Ascending aorta (tissue), 2 donors: Measurements from ENCODE around the gene LRP2. TPM values are rescaled to one million over a fixed set of nuclear protein-coding genes. Genes with fewer than 3 reads are reported as not detected.

Experiments used
- DNase-seq, 2 donors: peaks; one replicate each; pipeline ENCODE4 v3.0.0-alpha.2; 2019; ENCODE audit warnings: low spot score in 2 of 2
- H3K27ac ChIP-seq, 2 donors: fragments of 200-600 bp; sonication (generic); one replicate each; pipeline ENCODE4 v1.5.1; 2016 to 2017; ENCODE audit warnings: mild to moderate bottlenecking in 1 of 2
- H3K27me3 ChIP-seq: fragments of 200-600 bp; sonication (generic); one replicate; pipeline ENCODE4 v1.5.1; 2017
- H3K36me3 ChIP-seq, 2 donors: fragments of 200-600 bp; sonication (generic); one replicate each; pipeline ENCODE4 v1.5.1; 2016
- H3K4me1 ChIP-seq, 2 donors: fragments of 200-600 bp; sonication (generic); one replicate each; pipeline ENCODE4 v1.5.1; 2016 to 2017; ENCODE audit warnings: mild to moderate bottlenecking in 1 of 2
- H3K4me3 ChIP-seq, 2 donors: fragments of 200-600 bp; sonication (generic); one replicate each; pipeline ENCODE4 v1.5.1; 2016 to 2017; ENCODE audit warnings: mild to moderate bottlenecking in 1 of 2
- H3K9me3 ChIP-seq, 2 donors: fragments of 200-600 bp; sonication (generic); one replicate each; pipeline ENCODE4 v1.5.1; 2016
- intact Hi-C: fragments of 100-400 bp; cut with DNase I; formaldehyde crosslinking; loops from one replicate; pipeline ENCODE4 v1.15.1; 2023
- total RNA-seq: library from RNA; depleted of rRNA; stranded (reverse); fragments of >200 nt; gene quantifications from one replicate; pipeline ENCODE4 v1.1.0, GENCODE V29; 2016
- TF ChIP-seq, protein P1 (sequence below), 3 experiments: fragments of 200-600 bp in 2 of 3; fragments of 450-650 bp in 1 of 3; sonication (generic) in 2 of 3; IDR thresholded peaks; one replicate each; pipeline ENCODE4 v1.5.1; 2016 to 2019; ENCODE audit warnings: antibody characterized with exemption in 3 of 3, mild to moderate bottlenecking in 1 of 3, moderate library complexity in 1 of 3

Gene LRP2
- total RNA-seq, 1 donor from 2014 or later: not detected

DNA sequence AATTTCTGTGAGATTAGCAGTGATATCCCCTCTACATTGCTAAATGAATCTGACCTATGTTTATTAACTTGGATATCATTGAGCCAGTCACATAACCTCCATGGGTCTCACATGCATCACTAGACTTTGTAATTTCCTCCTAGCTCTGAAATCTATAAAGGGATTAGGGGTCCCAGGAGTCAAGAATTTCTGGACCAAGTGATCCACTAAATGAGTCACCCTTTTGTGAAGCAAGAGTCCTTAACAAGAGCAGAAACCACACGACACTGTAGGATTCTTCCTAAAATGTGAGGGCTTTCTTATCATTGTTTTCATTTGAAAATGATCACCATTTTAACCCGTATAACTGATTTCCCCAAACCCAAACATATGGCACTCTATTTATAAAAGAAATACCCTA is 202.6 kb downstream of the LRP2 start:
- no peak overlapping the region for H3K4me3 ChIP-seq
- intact Hi-C loops: no loop called here
- H3K4me1 ChIP-seq: no peaks in the 10 kb centered on the region
- no peak for DNase-seq
- no peak overlapping the region for H3K27ac ChIP-seq
- H3K27me3 ChIP-seq: no peaks in the 10 kb centered on the region
- no peaks in the 10 kb centered on the region for H3K36me3 ChIP-seq
- TF ChIP-seq, protein P1, sequence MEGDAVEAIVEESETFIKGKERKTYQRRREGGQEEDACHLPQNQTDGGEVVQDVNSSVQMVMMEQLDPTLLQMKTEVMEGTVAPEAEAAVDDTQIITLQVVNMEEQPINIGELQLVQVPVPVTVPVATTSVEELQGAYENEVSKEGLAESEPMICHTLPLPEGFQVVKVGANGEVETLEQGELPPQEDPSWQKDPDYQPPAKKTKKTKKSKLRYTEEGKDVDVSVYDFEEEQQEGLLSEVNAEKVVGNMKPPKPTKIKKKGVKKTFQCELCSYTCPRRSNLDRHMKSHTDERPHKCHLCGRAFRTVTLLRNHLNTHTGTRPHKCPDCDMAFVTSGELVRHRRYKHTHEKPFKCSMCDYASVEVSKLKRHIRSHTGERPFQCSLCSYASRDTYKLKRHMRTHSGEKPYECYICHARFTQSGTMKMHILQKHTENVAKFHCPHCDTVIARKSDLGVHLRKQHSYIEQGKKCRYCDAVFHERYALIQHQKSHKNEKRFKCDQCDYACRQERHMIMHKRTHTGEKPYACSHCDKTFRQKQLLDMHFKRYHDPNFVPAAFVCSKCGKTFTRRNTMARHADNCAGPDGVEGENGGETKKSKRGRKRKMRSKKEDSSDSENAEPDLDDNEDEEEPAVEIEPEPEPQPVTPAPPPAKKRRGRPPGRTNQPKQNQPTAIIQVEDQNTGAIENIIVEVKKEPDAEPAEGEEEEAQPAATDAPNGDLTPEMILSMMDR (IDR thresholded peaks at IDR 0.05): no peak
- H3K9me3 ChIP-seq: no peaks in the 10 kb centered on the region

GRCh38 chr2:169158874-169159273 is 203.5 kb downstream of the LRP2 start:
- Histone ChIP-seq H3K27me3 (no peaks in the 10 kb centered on the region), H3K36me3 (no peaks in the 10 kb centered on the region), H3K27ac (no peak overlapping the region), H3K4me1 (no peaks in the 10 kb centered on the region), H3K9me3 (no peaks in the 10 kb centered on the region), H3K4me3 (no peak overlapping the region)
- DNase-seq: no peak
- TF ChIP-seq, protein P1 (IDR thresholded peaks at IDR 0.05): no peak
- intact Hi-C loops: no loop called here

DNA sequence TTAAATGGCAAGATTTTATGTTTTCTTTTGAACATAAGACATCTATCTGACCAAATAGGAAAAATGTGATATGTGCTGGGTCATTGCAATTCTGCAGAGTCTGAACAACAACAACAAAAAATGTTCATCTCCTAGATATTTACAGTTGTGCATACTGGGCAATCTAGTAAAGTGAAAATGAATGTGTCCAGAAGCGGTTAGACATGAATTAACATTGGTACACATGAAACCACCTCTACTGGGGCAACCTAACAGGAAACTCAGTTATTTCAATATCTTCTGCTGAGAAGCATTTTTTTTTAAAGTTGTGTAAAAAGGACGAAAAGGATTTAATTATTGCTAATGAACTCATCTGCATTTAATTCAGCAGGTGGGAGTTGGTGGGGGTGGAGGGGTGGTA is 216.1 kb downstream of the LRP2 start:
- H3K27ac ChIP-seq: no peak overlapping the region
- no peaks in the 10 kb centered on the region for H3K27me3 ChIP-seq
- no peak for DNase-seq
- H3K4me1 ChIP-seq: no peaks in the 10 kb centered on the region
- TF ChIP-seq, protein P1 (IDR thresholded peaks at IDR 0.05): no peak
- intact Hi-C loops: no loop called here
- H3K9me3 ChIP-seq: no peaks in the 10 kb centered on the region
- H3K4me3 ChIP-seq: no peak overlapping the region
- H3K36me3 ChIP-seq: no peaks in the 10 kb centered on the region

- Histone ChIP-seq H3K4me1 (no peaks in the 10 kb centered on the region), H3K27ac (no peak overlapping the region), H3K36me3 (no peaks in the 10 kb centered on the region), H3K4me3 (no peak overlapping the region), H3K9me3 (no peaks in the 10 kb centered on the region), H3K27me3 (no peaks in the 10 kb centered on the region)
- no peak for DNase-seq
- TF ChIP-seq, protein P1 (IDR thresholded peaks at IDR 0.05): no peak
- intact Hi-C loops: no loop called here
Observed at GRCh38 chr2:169143998-169144397, 218.3 kb downstream of the LRP2 start.

DNA sequence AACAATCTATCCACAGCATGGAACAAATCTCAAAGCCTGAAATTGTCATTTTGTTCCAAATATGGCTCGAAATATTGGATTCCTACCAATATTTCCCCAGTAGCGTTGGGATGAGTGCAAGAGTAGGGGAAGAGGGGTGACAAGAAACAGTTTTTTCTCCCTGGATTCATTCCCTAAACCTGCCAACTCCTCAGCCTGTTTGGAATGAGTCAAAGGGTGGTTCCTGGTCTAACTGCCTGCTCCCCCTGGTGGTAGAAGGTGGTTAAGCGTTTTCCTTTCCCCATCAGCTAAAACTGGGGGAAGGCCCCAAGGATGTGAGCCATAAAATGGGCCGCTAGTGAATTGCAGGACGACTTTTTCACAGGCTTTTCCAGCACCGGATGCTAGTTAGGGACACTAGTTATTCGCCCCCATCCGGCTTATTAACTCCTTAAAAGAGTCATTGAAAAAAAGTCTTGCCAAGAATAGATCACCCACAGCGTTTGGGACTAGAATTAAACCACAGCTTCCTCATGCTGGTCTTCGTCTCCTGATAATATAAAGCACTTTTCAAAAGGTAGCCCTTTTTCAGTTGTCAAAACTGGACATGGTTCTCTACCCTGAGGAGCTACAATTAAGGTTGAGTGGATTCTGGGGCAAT is 220.5 kb downstream of the LRP2 start:
- intact Hi-C loops: no loop called here
- Histone ChIP-seq H3K27ac (no peak overlapping the region), H3K4me3 (no peak overlapping the region), H3K4me1 (no peaks in the 10 kb centered on the region), H3K9me3 (no peaks in the 10 kb centered on the region), H3K36me3 (no peaks in the 10 kb centered on the region), H3K27me3 (no peaks in the 10 kb centered on the region)
- peak in 1 of 2 donors; percentile 72 for DNase-seq
- TF ChIP-seq, protein P1 (IDR thresholded peaks at IDR 0.05): peak; percentile 16 to 44 (median 41)
